K562 (cell line): Measurements from ENCODE around the gene BLID. TPM values are rescaled to one million over a fixed set of nuclear protein-coding genes. Genes with fewer than 3 reads are reported as not detected.

Experiments
- CBX2 ChIP-seq: fragments of 200-600 bp; sonication (generic); IDR thresholded peaks from one replicate; pipeline ENCODE4 v1.6.1; 2012; ENCODE audit warnings: mild to moderate bottlenecking, low read length, inconsistent platforms; ENCODE audit not compliant: insufficient read depth, poor library complexity, severe bottlenecking
- ILK ChIP-seq: fragments of 450-650 bp; IDR thresholded peaks from 2 replicates; pipeline ENCODE4 v1.6.1; 2016; ENCODE audit warnings: missing genetic modification characterization, low read depth, mild to moderate bottlenecking, missing compliant biosample characterization, moderate library complexity, borderline replicate concordance
- LARP7 ChIP-seq: fragments of 450-650 bp; IDR thresholded peaks from 2 replicates; pipeline ENCODE4 v1.6.1; 2016
- POLR2B ChIP-seq: fragments of 450-650 bp; IDR thresholded peaks from 2 replicates; pipeline ENCODE4 v1.6.1; 2018; ENCODE audit warnings: low read depth; ENCODE audit not compliant: partially characterized antibody
- RBM22 ChIP-seq: fragments of 200-400 bp; formaldehyde crosslinking; IDR thresholded peaks from 2 replicates; pipeline ENCODE4 v1.6.1; 2018; ENCODE audit warnings: low read length, low read depth; ENCODE audit not compliant: poor library complexity, severe bottlenecking
- TCF7 ChIP-seq: sonication (generic); IDR thresholded peaks from 2 replicates; pipeline ENCODE4 v1.6.1; 2016; ENCODE audit warnings: antibody characterized with exemption, borderline replicate concordance
- TCF7L2 ChIP-seq: fragments of 150-350 bp; IDR thresholded peaks from 2 replicates; pipeline ENCODE4 v1.6.1; 2016; ENCODE audit warnings: low read depth, mild to moderate bottlenecking, low read length, moderate library complexity
- THRAP3 ChIP-seq: fragments of 450-650 bp; IDR thresholded peaks from 2 replicates; pipeline ENCODE4 v1.6.1; 2016; ENCODE audit warnings: mild to moderate bottlenecking, inconsistent platforms, borderline replicate concordance
- ZBTB7A ChIP-seq: IDR thresholded peaks from 2 replicates; pipeline ENCODE4 v1.6.1; 2011; ENCODE audit warnings: low read depth, mild to moderate bottlenecking, low read length, moderate library complexity, borderline replicate concordance; ENCODE audit not compliant: control insufficient read depth
- ZNF77 ChIP-seq: fragments of 250-450 bp; sonication (Bioruptor Pico); IDR thresholded peaks from 2 replicates; pipeline ENCODE4 v1.5.0; 2020
- polyA plus RNA-seq, 8 experiments: library from polyadenylated mRNA; depleted of rRNA in 4 of 8; stranded (reverse) in 5 of 8; unstranded in 3 of 8; fragments of >200 nt; fragmentation: Nextera tagmentation in 2 of 8; fragmentation: Illumina TruSeq in 1 of 8; extraction: Ambion mirVana in 2 of 8; extraction: Trizol in 1 of 8; gene quantifications; 2 replicates each; pipeline versions ENCODE4 v1.2.1 to v1.2.3, GENCODE V29; 2011 to 2014; ENCODE audit warnings: inconsistent platforms in 1 of 8, missing spikeins in 1 of 8
- total RNA-seq, 7 experiments: library from RNA; depleted of rRNA in 6 of 7; stranded (reverse); fragments of >200 nt in 6 of 7; fragmentation: Illumina TruSeq in 2 of 7; extraction: Trizol in 2 of 7; gene quantifications; 2 replicates each; pipeline versions ENCODE4 v1.2.1 to v1.2.3, GENCODE V29; 2011 to 2021; ENCODE audit warnings: low replicate concordance in 1 of 7
- TF ChIP-seq, protein P1 (sequence below): sonication (generic); formaldehyde crosslinking; IDR thresholded peaks from 2 replicates; pipeline ENCODE4 v1.4.0; 2020; ENCODE audit warnings: mild to moderate bottlenecking, missing genetic modification reagents
- TF ChIP-seq, protein P2 (sequence below): fragments of 250-450 bp; sonication (Bioruptor Pico); IDR thresholded peaks from 2 replicates; pipeline ENCODE4 v1.9.0; 2021; ENCODE audit warnings: mild to moderate bottlenecking

Gene BLID
- total and polyA plus RNA-seq, 9 of the 15 experiments (the other 6 are each of a cell fraction or from before 2014, with no cell fraction given), result not detected

DNA sequence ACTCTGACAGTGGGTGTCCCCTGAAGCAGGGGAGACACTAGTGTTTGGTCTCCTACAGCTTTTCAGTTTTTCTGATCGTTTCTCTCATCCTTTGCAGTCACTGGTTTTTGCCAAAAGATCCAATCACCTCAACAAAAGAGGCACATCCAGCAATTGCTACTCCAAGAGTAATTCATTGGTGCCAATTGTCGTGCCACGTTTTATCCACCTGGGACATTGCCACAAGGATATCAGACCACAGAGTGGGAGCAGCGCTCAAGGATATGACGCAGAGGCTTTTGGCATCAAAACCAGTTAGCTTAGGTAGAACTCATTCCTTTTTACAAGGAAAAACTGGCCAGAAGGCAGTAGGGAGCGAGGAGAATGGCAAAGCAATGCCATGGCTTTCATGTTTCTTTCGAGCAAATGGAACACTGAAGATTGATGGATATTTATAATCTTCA is 40.9 kb upstream of the BLID start (continued):
- no peak for TF ChIP-seq POLR2B
- TF ChIP-seq ILK (tag), result no peak
- TF ChIP-seq ZNF77, result no peak
- TF ChIP-seq ZBTB7A, result no peak
- TF ChIP-seq LARP7, result no peak
- no peak for TF ChIP-seq RBM22
- TF ChIP-seq TCF7L2, result no peak
- TF ChIP-seq, protein P1, sequence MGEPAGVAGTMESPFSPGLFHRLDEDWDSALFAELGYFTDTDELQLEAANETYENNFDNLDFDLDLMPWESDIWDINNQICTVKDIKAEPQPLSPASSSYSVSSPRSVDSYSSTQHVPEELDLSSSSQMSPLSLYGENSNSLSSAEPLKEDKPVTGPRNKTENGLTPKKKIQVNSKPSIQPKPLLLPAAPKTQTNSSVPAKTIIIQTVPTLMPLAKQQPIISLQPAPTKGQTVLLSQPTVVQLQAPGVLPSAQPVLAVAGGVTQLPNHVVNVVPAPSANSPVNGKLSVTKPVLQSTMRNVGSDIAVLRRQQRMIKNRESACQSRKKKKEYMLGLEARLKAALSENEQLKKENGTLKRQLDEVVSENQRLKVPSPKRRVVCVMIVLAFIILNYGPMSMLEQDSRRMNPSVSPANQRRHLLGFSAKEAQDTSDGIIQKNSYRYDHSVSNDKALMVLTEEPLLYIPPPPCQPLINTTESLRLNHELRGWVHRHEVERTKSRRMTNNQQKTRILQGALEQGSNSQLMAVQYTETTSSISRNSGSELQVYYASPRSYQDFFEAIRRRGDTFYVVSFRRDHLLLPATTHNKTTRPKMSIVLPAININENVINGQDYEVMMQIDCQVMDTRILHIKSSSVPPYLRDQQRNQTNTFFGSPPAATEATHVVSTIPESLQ (CRISPR knock-in tag), result no peak
- no peak for TF ChIP-seq THRAP3
- TF ChIP-seq, protein P2, sequence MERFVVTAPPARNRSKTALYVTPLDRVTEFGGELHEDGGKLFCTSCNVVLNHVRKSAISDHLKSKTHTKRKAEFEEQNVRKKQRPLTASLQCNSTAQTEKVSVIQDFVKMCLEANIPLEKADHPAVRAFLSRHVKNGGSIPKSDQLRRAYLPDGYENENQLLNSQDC (CRISPR knock-in tag), result no peak
- TF ChIP-seq CBX2, result no peak
- TF ChIP-seq TCF7, result no peak
